ENCODE data around the gene AKNAD1. TPM values are rescaled to one million over a fixed set of nuclear protein-coding genes. Genes with fewer than 3 reads are reported as not detected.

Gene AKNAD1
- total and polyA plus RNA-seq, 2 of the 13 experiments (the other 11 are each of a cell fraction or from before 2014, with no cell fraction given) = not detected

DNA sequence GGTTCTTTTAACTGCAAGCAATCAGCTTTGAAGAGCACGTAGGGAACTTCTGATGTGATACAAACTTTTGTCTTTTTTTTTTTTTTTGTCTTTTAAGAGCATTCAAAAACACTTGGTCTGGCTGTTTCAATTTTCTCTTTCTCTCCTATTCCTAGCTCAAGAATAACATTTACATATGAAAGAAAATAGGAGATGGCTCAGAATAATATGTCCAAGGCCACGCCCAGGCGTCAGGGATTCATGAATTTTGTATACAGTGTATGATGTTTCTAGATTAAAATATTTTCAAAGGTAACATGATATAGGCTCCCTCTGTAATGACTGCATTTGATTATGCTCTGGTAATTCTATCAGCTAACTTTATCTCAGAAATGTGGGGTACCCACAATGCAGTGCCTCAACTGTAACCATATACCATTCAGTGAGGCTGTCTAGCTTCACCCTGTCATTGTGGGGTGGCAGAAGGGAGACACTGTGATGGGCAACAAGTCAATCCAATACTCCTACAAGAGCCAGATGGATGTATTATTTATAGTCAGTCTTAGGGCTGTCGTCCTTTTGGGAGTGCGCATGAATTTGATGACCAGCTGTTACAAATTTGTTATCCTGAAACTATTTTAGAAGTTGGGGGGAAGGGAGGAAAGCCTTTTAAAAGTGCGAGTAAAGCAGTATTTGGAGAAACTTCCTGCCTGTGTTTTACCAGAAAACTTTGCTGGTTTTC is 1.5 kb upstream of the AKNAD1 start (continued):
- TF ChIP-seq, protein P1, sequence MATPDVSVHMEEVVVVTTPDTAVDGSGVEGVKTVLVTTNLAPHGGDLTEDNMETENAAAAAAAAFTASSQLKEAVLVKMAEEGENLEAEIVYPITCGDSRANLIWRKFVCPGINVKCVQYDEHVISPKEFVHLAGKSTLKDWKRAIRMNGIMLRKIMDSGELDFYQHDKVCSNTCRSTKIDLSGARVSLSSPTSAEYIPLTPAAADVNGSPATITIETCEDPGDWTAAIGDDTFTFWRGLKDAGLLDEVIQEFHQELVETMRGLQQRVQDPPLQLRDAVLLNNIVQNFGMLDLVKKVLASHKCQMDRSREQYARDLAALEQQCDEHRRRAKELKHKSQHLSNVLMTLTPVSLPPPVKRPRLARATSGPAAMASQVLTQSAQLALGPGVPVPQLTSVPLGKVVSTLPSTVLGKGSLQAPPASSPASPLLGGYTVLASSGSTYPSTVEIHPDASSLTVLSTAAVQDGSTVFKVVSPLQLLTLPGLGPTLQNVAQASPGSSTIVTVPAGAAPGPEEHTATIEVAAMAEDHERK (CRISPR knock-in tag; IDR thresholded peaks at IDR 0.05; ENCODE audit: low read depth) = no peak
- TF ChIP-seq TEAD3 (CRISPR knock-in tag; optimal IDR thresholded peaks at IDR 0.05; ENCODE audit: borderline replicate concordance) (no peak), CCDC6 (CRISPR knock-in tag; IDR thresholded peaks at IDR 0.05) (no peak), ZFP82 (CRISPR knock-in tag; IDR thresholded peaks at IDR 0.05; ENCODE audit: borderline replicate concordance) (no peak)

DNA sequence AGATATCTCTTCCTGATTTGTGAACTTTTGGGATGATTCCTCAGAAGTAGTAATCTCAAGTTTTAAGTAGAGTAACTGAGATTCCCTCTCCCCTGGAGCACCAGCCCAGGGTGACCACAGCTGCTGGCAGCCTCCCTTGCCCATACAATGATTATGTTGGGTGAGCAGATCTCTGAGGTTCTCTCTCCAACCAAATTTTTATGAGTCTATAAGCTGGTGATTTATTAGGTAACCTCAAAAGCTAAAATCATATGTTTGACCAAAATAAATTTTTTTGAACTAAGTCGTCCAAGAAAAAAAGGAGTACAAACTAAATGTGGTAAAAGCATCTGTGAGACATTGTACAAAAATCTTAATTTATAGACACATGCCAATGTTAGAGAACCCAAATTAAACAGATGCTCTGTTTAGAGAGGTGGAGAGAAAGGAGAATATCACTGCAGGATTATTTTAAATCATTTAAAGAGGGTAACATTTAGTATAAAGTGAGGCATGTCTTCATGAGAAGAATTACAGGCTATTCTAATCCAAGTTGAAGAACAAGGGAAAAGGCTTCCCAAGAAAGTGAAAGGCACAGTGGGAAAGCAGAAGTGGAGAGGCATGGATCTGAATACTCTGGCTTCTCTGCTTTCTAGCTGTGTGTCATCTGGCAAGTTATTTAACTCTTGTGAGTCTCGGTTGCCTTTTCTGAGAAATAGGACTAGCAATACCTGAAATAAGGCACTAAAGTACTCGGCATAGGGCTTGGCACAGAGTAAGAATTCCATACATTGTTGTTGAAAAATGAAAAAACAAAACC is 2.5 kb downstream of the AKNAD1 start:
- Histone ChIP-seq H3K4me1 (ENCODE audit: insufficient read depth, low read length) (no peaks in the 10 kb centered on the region), H3K79me2 (ENCODE audit: insufficient read depth, low read length) (no peaks in the 10 kb centered on the region), H3K4me2 (ENCODE audit: low read depth, low read length) (no peak overlapping the region), H3K36me3 (replicated peaks in 1 of 2; ENCODE audit: control insufficient read depth in 1 of 2, insufficient read depth in 2 of 2, low read length in 2 of 2) (no peaks in the 10 kb centered on the region), H3K9me3 (ENCODE audit: low read length) (no peaks in the 10 kb centered on the region), H2AFZ (ENCODE audit: low read length) (no peak overlapping the region), H3K9ac (ENCODE audit: insufficient read depth, low read depth, low read length) (no peak overlapping the region), H3K4me3 (replicated peaks in 1 of 3; ENCODE audit: insufficient read depth in 1 of 3, low read depth in 2 of 3, low read length in 3 of 3) (no peak overlapping the region), H4K20me1 (ENCODE audit: insufficient read depth, low read length) (no peaks in the 10 kb centered on the region), H3K27ac (ENCODE audit: extremely low read length, insufficient read depth, low read length) (no peak overlapping the region), H3K27me3 (ENCODE audit: control insufficient read depth in 1 of 2, insufficient read depth in 2 of 2, low read length in 2 of 2) (peaks cover 0 to 22% of the 10 kb centered on the region in 2 experiments; a peak in 3 of 5 replicates)
- POLR2A ChIA-PET = no interaction called here
- CTCF ChIA-PET (ENCODE audit: low intra/inter-chr PET ratio, low total read pairs) = no interaction called here
- no peak for DNase-seq (ENCODE audit: low spot score)
- 4% methylated on average over 3 of the region's 3 CpGs for WGBS (ENCODE audit: low lambda C conversion rate)
- intact Hi-C loops (cut with micrococcal nuclease; ENCODE audit: unreplicated experiment) (no loop called here), in situ Hi-C loops (cut with HindIII; ENCODE audit: extremely low pct_ligation_motif_present, low pct_unique_long_range_greater_than_20kb) (no loop called here)
- no peak for ATAC-seq
- no peak for TF ChIP-seq ZMYM3 (CRISPR knock-in tag; IDR thresholded peaks at IDR 0.05)
- no peak for TF ChIP-seq BRCA1 (CRISPR knock-in tag; IDR thresholded peaks at IDR 0.05)
- TF ChIP-seq MXD4 (CRISPR knock-in tag; IDR thresholded peaks at IDR 0.05) = no peak
- TF ChIP-seq ZNF326 (CRISPR knock-in tag; IDR thresholded peaks at IDR 0.05; ENCODE audit: borderline replicate concordance) = no peak
- no peak for TF ChIP-seq TOE1 (CRISPR knock-in tag; IDR thresholded peaks at IDR 0.05)
- TF ChIP-seq MBD4 (IDR thresholded peaks at IDR 0.05; ENCODE audit: borderline replicate concordance, low read length) = no peak
- TF ChIP-seq WIZ (CRISPR knock-in tag; IDR thresholded peaks at IDR 0.05) = no peak
- no peak for TF ChIP-seq ELF4 (CRISPR knock-in tag; IDR thresholded peaks at IDR 0.05; ENCODE audit: borderline replicate concordance)
- no peak for TF ChIP-seq YY1 (IDR thresholded peaks at IDR 0.05; ENCODE audit: insufficient read depth, insufficient replicate concordance, low read depth, low read length)
- no peak for TF ChIP-seq ZNF230 (CRISPR knock-in tag; IDR thresholded peaks at IDR 0.05)
- TF ChIP-seq GRHL1 (CRISPR knock-in tag; conservative IDR thresholded peaks at IDR 0.05) = no peak
- TF ChIP-seq RORA (CRISPR knock-in tag; IDR thresholded peaks at IDR 0.05) = no peak
- TF ChIP-seq IRX3 (CRISPR knock-in tag; IDR thresholded peaks at IDR 0.05; ENCODE audit: borderline replicate concordance, low read depth) = no peak
- TF ChIP-seq TEAD3 (CRISPR knock-in tag; optimal IDR thresholded peaks at IDR 0.05; ENCODE audit: borderline replicate concordance) = no peak
- no peak for TF ChIP-seq PRMT3 (CRISPR knock-in tag; IDR thresholded peaks at IDR 0.05; ENCODE audit: borderline replicate concordance, low read depth)
- TF ChIP-seq ZC3H13 (CRISPR knock-in tag; IDR thresholded peaks at IDR 0.05) = no peak
- TF ChIP-seq DNMT1 (CRISPR knock-in tag; IDR thresholded peaks at IDR 0.05) = no peak
- no peak for FAIRE-seq
- no TSS peak for BruUV-seq (replicated peaks)
